Heart right ventricle (tissue), 16 donors: ENCODE results near the gene KIAA0513. TPM values are rescaled to one million over a fixed set of nuclear protein-coding genes. Genes with fewer than 3 reads are reported as not detected.

Source experiments
- ATAC-seq, 8 donors: fragments of 200-7000 bp; cut with Tn5 transposase; one replicate each; pipeline ENCODE4 v1.9.1; 2020; ENCODE audit warnings: mild to moderate bottlenecking in 8 of 8, moderate library complexity in 8 of 8, moderate number of reproducible peaks in 1 of 8
- DNase-seq, 2 donors: peaks; one replicate each; pipeline ENCODE4 v3.0.0-alpha.2; 2020
- H3K27ac ChIP-seq, 10 donors: fragments of 200-600 bp; sonication (generic) in 2 of 10; one replicate each; pipeline versions ENCODE4 v1.5.0 to v1.8.0; 2020 to 2022; ENCODE audit warnings: mild to moderate bottlenecking in 3 of 10
- H3K27me3 ChIP-seq, 7 donors: fragments of 200-600 bp; one replicate each; pipeline ENCODE4 v1.8.0; 2021 to 2022; ENCODE audit warnings: mild to moderate bottlenecking in 2 of 7
- H3K36me3 ChIP-seq, 9 donors: fragments of 200-600 bp; sonication (generic) in 1 of 9; one replicate each; pipeline versions ENCODE4 v1.5.0 to v1.8.0; 2020 to 2022; ENCODE audit warnings: mild to moderate bottlenecking in 2 of 9
- H3K4me1 ChIP-seq, 9 donors: fragments of 200-600 bp; sonication (generic) in 1 of 9; one replicate each; pipeline versions ENCODE4 v1.5.0 to v1.8.0; 2020 to 2022; ENCODE audit warnings: mild to moderate bottlenecking in 4 of 9
- H3K4me3 ChIP-seq, 10 donors: fragments of 200-600 bp; sonication (generic) in 2 of 10; one replicate each; pipeline versions ENCODE4 v1.5.0 to v1.8.0; 2020 to 2022; ENCODE audit warnings: mild to moderate bottlenecking in 7 of 10, moderate library complexity in 2 of 10
- H3K9me3 ChIP-seq, 11 donors: fragments of 200-600 bp in 10 of 11; sonication (generic) in 2 of 11; one replicate each; pipeline versions ENCODE4 v1.5.0 to v1.8.0; 2013 to 2022; ENCODE audit warnings: mild to moderate bottlenecking in 2 of 11, control low read depth in 1 of 11, moderate library complexity in 1 of 11
- CTCF ChIP-seq, 9 donors: fragments of 200-600 bp; sonication (generic) in 2 of 9; IDR thresholded peaks; one replicate each; pipeline versions ENCODE4 v1.5.0 to v1.8.0; 2021 to 2022; ENCODE audit warnings: antibody characterized with exemption in 9 of 9, mild to moderate bottlenecking in 5 of 9, moderate library complexity in 1 of 9
- WGBS, 2 donors: extraction: QIAGEN DNeasy Blood & Tissue Kit; methylation state at CpG; one replicate each; pipeline ENCODE4 v1.1.7; 2013; ENCODE audit warnings: inconsistent platforms in 1 of 2; 5-methylcytosine and 5-hydroxymethylcytosine counted together
- intact Hi-C, 10 donors: fragments of 100-400 bp; cut with DNase I; formaldehyde crosslinking; loops; one replicate each; pipeline versions ENCODE4 v1.11.1 to v1.14.2; 2022
- polyA plus RNA-seq, 2 donors: library from polyadenylated mRNA; stranded (reverse); fragments of 200-250 nt; gene quantifications; one replicate each; pipeline ENCODE4 v1.2.3, GENCODE V29; 2013
- total RNA-seq, 10 donors: library from RNA; stranded (reverse); fragmentation: NEBNext Ultra II Directional in 3 of 10; extraction: Animal tissue kit (Norgen Biotek cat#: 25700) in 3 of 10; gene quantifications; one replicate each; pipeline versions ENCODE4 v1.2.1 to v1.2.4, GENCODE V29; 2021 to 2023
- donor health status: Arrhythmogenic right ventricular cardiomyopathy.
- donor health status: ischemic (EF 13 %, LVEDD 7.1; RV severe dilation, severe dysfunction).
- donor health status: healthy with polysubstance abuse.
- donor health status: DM: no; HTN: yes; CAD: no.
- donor health status: DM: no; HTN: no; CAD: no.
- donor health status: ischemic (EF 25% LVEDD 6.9; RV normal size, moderate dysfunction).
- donor health status: ischemic (EF 25% LVEDD 5.7; RV mildly dilated, moderate dysfunction).
- donor health status: healthy.
- donor health status: DM: yes; HTN: yes; CAD: no.
- donor health status: Ischemic cardiomyopathy.
- donor health status: ischemic (EF 35%, LVEDD 5.7; RV mildly dilated, moderate dysfunction).
- donor health status: nonischemic (EF 11% LVEDD 7.7; RV severe dilation, severe dysfunction).
- donor health status: DM: yes; HTN: yes; CAD: no.
- donor health status: PGD.
- donor health status: ischemic (EF 29% LVEDD 5.4; RV normal size, mild dysfunction).
- donor health status: nonischemic (EF 23%, LVEDD 6.1; RV moderate dilation, normal function).

KIAA0513 gene
- total and polyA plus RNA-seq, 12 donors, result 2.4 to 10.9 (median 8.3) TPM

- no peak for TF ChIP-seq CTCF (IDR thresholded peaks at IDR 0.05)
- Histone ChIP-seq H3K4me3 (no peak overlapping the region), H3K27me3 (no peaks in the 10 kb centered on the region), H3K27ac (peak overlapping the region in 1 of 10 donors; percentile 45), H3K9me3 (no peaks in the 10 kb centered on the region), H3K4me1 (peaks cover 22 to 87% (median 70%) of the 10 kb centered on the region in 9 donors), H3K36me3 (peaks cover 0 to 8% (median 0%) of the 10 kb centered on the region in 9 donors)
- WGBS, 2 donors, result 89 to 94% methylated on average over 7 of the region's 7 CpGs
- intact Hi-C loops, result no loop called here
- ATAC-seq (no peak), DNase-seq (no peak)
Measured at GRCh38 chr16:85007496-85008214, 19.9 kb upstream of the KIAA0513 start.

DNA sequence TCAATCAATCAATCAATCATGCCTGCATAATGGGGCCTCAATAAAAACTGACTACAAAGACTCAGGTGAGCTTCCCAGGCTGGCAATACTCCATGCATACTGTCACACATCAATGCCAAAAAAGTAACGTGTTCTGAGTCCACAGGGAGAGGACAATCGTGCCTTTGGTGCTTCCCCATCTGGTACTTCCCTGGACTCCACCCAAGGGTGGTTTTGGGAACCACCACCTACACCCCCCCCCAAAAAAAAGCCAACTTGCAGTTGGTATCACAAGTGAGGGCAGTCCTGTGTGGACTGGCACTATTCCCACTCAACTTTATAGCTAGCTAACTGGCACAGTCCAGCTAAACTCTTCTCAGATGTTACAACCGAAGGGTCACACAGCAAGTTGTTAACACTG lies 19.3 kb upstream of the KIAA0513 start:
- peaks cover 16 to 81% (median 64%) of the 10 kb centered on the region in 9 donors for H3K4me1 ChIP-seq
- no peak for ATAC-seq
- no peak for DNase-seq
- no peak overlapping the region for H3K4me3 ChIP-seq
- no peaks in the 10 kb centered on the region for H3K9me3 ChIP-seq
- intact Hi-C loops, result no loop called here
- 54 to 61% methylated on average over 3 of the region's 3 CpGs for WGBS, 2 donors
- peaks cover 0 to 8% (median 0%) of the 10 kb centered on the region in 9 donors for H3K36me3 ChIP-seq
- no peak overlapping the region for H3K27ac ChIP-seq
- TF ChIP-seq CTCF (IDR thresholded peaks at IDR 0.05), result no peak
- no peaks in the 10 kb centered on the region for H3K27me3 ChIP-seq

DNA sequence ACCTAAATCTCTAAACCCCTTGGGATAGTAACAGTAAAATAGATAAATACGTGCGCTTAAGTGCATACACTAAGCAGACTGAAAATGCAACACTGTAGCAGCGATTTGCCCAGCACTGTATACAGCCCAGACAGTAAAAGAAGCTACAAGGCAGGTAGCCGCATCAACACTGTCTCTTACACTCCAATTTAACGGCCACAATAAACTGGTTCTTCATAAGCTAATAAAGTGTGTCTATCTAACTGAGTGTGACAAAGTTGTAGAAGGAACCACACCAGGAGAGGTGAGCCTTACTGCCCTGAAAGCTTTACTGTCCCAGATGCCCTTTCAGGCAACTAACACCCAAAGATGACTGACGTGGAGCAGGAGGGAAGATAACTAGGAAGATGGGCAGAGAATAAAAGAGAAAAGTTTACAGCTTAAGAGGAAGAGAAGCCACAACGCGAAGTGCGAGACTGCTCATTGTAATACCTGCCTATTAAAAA lies 17.1 kb upstream of the KIAA0513 start:
- H3K4me1 ChIP-seq, result peaks cover 0 to 73% (median 42%) of the 10 kb centered on the region in 9 donors
- no peaks in the 10 kb centered on the region for H3K27me3 ChIP-seq
- WGBS, 2 donors, result 20 to 23% methylated on average over 9 of the region's 9 CpGs
- H3K9me3 ChIP-seq, result no peaks in the 10 kb centered on the region
- DNase-seq (no peak), ATAC-seq (no peak)
- H3K36me3 ChIP-seq, result peaks cover 0 to 7% (median 0%) of the 10 kb centered on the region in 9 donors
- peak overlapping the region; percentile 65 to 98 (median 86) for H3K4me3 ChIP-seq
- peak overlapping the region; percentile 89 to 99 (median 98) for H3K27ac ChIP-seq
- TF ChIP-seq CTCF (IDR thresholded peaks at IDR 0.05), result no peak
- intact Hi-C loops, result loop anchor here in 3 of 10 donors (2.0 to 10.0 kb wide), 3 partner anchors 16 to 76 kb away; partner anchors contain the start of gene KIAA0513 (in 1 of the 3)

- peak within 1 kb of the TSS; percentile 65 to 98 (median 86) for H3K4me3 ChIP-seq
- intact Hi-C loops, result loop anchor here in 3 of 10 donors (2.0 to 10.0 kb wide), 3 partner anchors 16 to 76 kb away; partner anchors contain the start of gene KIAA0513 (in 1 of the 3)
Measured at GRCh38 chr16:85010931-85011845, 16.4 kb upstream of the KIAA0513 start, which contains the start of gene ZDHHC7. Gene ZDHHC7, minus strand, starts transcription at chr16:85011535. Its CDS starts 20,917 bp downstream, at chr16:84990618.

More at GRCh38 chr16:85010931-85011845, 16.4 kb upstream of the KIAA0513 start, which contains the start of gene ZDHHC7:
- 0% methylated on average over 82 to 86 of the region's 86 CpGs for WGBS, 2 donors
- H3K4me1 ChIP-seq, result peaks cover 0 to 73% (median 35%) of the 10 kb centered on the region in 9 donors
- H3K9me3 ChIP-seq, result no peaks in the 10 kb centered on the region
- peaks cover 0 to under 1% (median 0%) of the 10 kb centered on the region in 9 donors for H3K36me3 ChIP-seq
- H3K27me3 ChIP-seq, result no peaks in the 10 kb centered on the region
- DNase-seq (peak; percentile 88 to 91), ATAC-seq (peak; percentile 94 to 98 (median 96))
- peak in 3 of 9 donors; percentile 6 to 24 (median 13) for TF ChIP-seq CTCF (IDR thresholded peaks at IDR 0.05)
- H3K27ac ChIP-seq, result peak within 1 kb of the TSS; percentile 89 to 99 (median 98)
